ENCODE results near the gene COX6A2. TPM values are rescaled to one million over a fixed set of nuclear protein-coding genes. Genes with fewer than 3 reads are reported as not detected.

The COX6A2 gene
- total RNA-seq, 2 donors from 2014 or later, result not detected

DNA sequence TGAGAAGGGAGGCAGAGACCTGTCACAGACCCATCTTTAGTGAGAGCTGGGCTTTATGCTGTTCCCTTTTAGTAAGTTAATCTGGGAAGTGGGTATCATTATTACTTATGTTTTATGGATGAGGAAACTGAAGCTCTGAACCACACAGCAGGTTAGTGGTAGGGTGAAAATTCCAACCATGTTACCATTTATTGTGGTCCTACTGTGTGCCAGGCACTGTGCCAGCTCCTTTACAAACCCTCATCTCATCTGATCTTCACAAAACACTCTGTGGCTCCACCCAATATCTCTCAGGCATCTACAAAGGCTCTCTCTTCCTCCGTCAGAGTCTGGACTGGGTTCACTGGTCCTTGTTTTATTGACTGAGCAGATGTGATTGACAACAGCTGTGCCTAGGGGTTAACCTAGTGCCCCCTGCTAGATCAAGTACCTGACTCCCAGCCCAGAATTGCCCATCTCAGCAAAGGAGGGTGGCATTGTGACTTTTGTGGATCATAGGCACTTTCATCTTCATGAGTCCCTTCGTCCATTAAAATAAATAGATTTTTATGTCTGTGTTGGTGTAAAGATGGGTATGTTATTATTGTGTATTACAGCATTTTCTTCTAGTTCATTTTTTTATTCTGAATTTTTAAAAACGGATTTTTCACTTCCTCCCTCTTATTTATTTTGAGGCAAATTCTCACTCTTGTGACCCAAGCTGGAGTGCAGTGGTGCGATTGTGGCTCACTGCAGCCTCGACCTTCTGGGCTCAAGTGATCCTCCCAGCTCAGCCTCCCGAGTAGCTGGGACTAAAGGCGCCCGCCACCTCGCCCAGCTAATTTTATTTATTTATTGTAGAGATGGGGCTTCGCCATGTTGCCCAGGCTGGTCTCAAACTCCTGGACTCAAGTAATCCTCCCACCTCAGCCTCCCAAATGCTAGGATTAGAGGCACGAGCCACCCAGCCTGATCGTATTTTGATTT, 46.9 kb upstream of the COX6A2 start:
- no peak for ATAC-seq (ENCODE audit: insufficient number of reproducible peaks, low FRiP score, low read depth)
- Histone ChIP-seq H3K4me1 (ENCODE audit: control insufficient read depth in 1 of 2, low read depth in 2 of 2) (peaks cover 13 to 30% of the 10 kb centered on the region in 2 donors), H3K36me3 (peaks cover 48% of the 10 kb centered on the region), H3K4me3 (no peak overlapping the region), H3K9me3 (no peaks in the 10 kb centered on the region), H3K27me3 (replicated peaks; ENCODE audit: insufficient read depth) (no peaks in the 10 kb centered on the region), H3K27ac (no peak overlapping the region)
- TF ChIP-seq, protein P1, sequence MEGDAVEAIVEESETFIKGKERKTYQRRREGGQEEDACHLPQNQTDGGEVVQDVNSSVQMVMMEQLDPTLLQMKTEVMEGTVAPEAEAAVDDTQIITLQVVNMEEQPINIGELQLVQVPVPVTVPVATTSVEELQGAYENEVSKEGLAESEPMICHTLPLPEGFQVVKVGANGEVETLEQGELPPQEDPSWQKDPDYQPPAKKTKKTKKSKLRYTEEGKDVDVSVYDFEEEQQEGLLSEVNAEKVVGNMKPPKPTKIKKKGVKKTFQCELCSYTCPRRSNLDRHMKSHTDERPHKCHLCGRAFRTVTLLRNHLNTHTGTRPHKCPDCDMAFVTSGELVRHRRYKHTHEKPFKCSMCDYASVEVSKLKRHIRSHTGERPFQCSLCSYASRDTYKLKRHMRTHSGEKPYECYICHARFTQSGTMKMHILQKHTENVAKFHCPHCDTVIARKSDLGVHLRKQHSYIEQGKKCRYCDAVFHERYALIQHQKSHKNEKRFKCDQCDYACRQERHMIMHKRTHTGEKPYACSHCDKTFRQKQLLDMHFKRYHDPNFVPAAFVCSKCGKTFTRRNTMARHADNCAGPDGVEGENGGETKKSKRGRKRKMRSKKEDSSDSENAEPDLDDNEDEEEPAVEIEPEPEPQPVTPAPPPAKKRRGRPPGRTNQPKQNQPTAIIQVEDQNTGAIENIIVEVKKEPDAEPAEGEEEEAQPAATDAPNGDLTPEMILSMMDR (IDR thresholded peaks at IDR 0.05), result no peak
- DNase-seq (ENCODE audit: low spot score), result no peak

DNA sequence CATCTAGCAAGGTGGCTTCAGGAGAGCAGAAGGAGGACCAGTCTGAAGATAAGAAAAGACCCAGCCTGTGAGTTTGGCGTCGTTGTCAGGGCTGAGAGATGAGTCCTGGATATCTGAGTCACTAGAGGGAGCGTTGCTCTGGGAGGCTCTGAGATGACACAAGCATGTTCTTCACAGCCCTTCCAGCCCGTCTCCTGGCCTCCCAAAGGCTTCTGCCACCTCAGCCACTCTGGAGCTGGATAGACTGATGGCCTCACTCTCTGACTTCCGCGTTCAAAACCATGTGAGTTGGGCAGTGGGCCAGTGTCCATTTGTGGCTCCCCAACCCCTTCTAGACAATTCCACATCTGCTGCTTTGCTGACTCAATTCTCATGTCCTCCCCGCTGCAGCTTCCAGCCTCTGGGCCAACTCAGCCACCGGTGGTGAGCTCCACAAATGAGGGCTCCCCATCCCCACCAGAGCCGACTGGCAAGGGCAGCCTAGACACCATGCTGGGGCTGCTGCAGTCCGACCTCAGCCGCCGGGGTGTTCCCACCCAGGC, 46.1 kb upstream of the COX6A2 start:
- Histone ChIP-seq H3K27me3 (replicated peaks; ENCODE audit: insufficient read depth) (no peaks in the 10 kb centered on the region), H3K4me3 (no peak overlapping the region), H3K36me3 (peaks cover 48% of the 10 kb centered on the region), H3K9me3 (no peaks in the 10 kb centered on the region), H3K4me1 (ENCODE audit: control insufficient read depth in 1 of 2, low read depth in 2 of 2) (peaks cover 13 to 30% of the 10 kb centered on the region in 2 donors), H3K27ac (no peak overlapping the region)
- ATAC-seq (ENCODE audit: insufficient number of reproducible peaks, low FRiP score, low read depth), result no peak
- DNase-seq (ENCODE audit: low spot score), result no peak
- TF ChIP-seq, protein P1 (IDR thresholded peaks at IDR 0.05), result no peak

DNA sequence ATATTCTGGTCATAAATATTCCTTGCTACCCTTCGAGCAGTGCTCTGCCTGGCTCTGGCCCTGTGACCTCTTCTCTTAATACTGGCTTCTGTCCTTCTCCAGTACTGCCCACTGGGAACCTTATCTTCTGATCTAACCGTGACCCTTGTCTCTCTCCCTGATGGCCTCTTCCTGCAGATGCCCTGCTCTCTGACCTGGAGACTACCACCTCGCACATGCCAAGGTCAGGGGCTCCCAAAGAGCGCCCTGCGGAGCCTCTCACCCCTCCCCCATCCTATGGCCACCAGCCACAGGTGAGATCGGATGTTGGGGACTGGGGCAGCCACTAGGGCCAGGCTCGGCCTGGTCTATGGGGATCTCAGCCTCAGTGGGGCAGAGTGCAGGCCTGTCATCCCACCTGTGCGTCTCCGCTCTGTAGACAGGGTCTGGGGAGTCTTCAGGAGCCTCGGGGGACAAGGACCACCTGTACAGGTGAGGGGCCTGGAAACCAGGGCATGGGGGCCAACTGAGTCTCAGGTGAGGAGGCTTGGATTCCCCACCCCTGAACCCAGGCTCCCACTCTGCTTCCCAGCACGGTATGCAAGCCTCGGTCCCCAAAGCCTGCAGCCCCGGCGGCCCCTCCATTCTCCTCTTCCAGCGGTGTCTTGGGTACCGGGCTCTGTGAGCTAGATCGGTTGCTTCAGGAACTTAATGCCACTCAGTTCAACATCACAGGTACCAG, 45.3 kb upstream of the COX6A2 start:
- TF ChIP-seq, protein P1 (IDR thresholded peaks at IDR 0.05), result no peak
- H3K9me3 ChIP-seq, result no peaks in the 10 kb centered on the region
- H3K27ac ChIP-seq, result peak overlapping the region in 1 of 2 donors; percentile 29
- DNase-seq (ENCODE audit: low spot score) (no peak), ATAC-seq (ENCODE audit: insufficient number of reproducible peaks, low FRiP score, low read depth) (no peak)
- peak overlapping the region; percentile 100 for H3K4me3 ChIP-seq
- H3K27me3 ChIP-seq (replicated peaks; ENCODE audit: insufficient read depth), result no peaks in the 10 kb centered on the region
- H3K36me3 ChIP-seq, result peaks cover 48% of the 10 kb centered on the region
- peaks cover 13 to 30% of the 10 kb centered on the region in 2 donors for H3K4me1 ChIP-seq (ENCODE audit: control insufficient read depth in 1 of 2, low read depth in 2 of 2)

DNA sequence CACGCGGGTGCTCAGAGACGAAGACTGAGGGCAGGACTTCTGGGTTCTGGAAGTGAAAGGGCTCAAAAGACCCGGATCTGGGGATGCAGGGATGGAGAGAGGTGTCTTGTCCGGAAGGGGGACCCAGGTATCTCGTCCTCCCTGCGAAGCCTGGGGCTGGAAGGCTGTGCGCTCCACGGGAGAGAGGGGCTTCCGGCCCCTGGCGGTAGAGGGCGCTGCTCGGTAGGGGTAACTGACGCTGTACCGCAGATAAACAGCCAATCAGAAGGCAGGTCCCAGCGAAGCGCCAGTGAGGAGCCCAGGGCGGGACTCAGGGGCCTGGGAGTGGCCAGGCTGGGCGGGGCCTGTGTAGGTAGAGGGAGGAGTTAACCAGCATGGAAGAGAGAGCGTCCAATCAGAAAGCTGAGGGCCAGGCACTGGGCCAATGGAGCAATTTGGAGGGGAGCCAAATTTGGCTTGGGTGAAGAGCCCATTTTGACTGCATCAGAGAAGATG, 44.6 kb upstream of the COX6A2 start:
- Histone ChIP-seq H3K36me3 (peaks cover 45% of the 10 kb centered on the region), H3K4me1 (ENCODE audit: control insufficient read depth in 1 of 2, low read depth in 2 of 2) (peaks cover 13 to 30% of the 10 kb centered on the region in 2 donors), H3K9me3 (no peaks in the 10 kb centered on the region), H3K4me3 (peak overlapping the region; percentile 100), H3K27me3 (replicated peaks; ENCODE audit: insufficient read depth) (no peaks in the 10 kb centered on the region), H3K27ac (peak overlapping the region; percentile 100)
- peak; percentile 81 for DNase-seq (ENCODE audit: low spot score)
- TF ChIP-seq, protein P1 (IDR thresholded peaks at IDR 0.05), result peak; percentile 81
- ATAC-seq (ENCODE audit: insufficient number of reproducible peaks, low FRiP score, low read depth), result peak; percentile 88
